Esophagus mucosa (tissue), 1 donor: ENCODE data around the gene TCEANC. TPM values are rescaled to one million over a fixed set of nuclear protein-coding genes. Genes with fewer than 3 reads are reported as not detected.

Experiments used
- ATAC-seq: fragments of 200-7000 bp; cut with Tn5 transposase; one replicate; pipeline ENCODE4 v1.9.1; 2020
- total RNA-seq: library from RNA; stranded (reverse); gene quantifications from one replicate; pipeline ENCODE4 v1.2.4, GENCODE V29; 2023
- donor health status: DM: yes; HTN: yes; CAD: no.

Gene TCEANC
- total RNA-seq, 1 donor from 2014 or later = 2.0 TPM

GRCh38 chrX:13693341-13693961 lies 40.5 kb downstream of the TCEANC start:
- ATAC-seq = peak; percentile 74

DNA sequence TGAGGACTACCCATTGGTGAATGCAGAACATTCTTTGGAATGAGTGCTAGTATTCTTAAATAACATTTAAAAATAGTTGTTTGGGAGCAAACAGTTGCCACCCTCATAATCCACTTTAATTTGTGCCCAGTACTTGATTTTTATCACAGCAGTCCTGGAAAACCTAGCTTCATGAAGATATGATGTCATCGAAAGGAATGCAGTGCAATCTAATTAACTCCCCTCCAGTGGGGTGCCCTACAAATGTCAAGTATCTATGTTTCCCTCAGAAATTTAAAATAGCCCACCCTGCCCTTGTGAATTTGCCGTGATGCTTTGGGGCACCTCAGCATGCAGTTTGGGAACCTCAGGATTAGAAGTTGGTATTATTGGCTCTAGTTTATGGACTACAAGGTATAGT lies 41.4 kb downstream of the TCEANC start:
- no peak for ATAC-seq

GRCh38 chrX:13694983-13695382 lies 42.0 kb downstream of the TCEANC start:
- no peak for ATAC-seq

DNA sequence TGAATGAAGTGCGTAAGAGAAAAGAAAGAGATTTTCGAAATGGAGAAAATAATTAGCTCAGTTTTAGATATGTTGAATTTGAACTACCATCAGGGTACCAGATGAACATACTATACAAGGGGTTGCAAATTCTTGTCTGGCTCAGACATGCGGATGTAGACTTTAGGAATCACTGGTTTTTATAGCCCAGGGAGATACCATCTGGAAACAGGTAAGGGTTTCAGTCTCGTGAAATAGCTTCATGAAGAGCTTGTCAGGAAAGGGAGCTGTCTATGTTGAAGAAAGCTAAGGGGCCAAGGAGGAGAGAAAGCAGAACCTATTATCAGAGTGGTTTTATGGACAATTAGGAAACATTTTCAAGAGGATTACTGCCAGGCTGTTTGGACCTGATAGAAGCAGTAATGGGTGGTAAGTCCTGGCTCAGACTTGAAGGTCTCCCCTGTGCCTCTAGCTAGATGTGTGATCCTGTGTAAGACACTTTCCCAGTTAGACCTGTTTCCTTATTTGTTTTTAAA lies 42.7 kb downstream of the TCEANC start:
- ATAC-seq = no peak

DNA sequence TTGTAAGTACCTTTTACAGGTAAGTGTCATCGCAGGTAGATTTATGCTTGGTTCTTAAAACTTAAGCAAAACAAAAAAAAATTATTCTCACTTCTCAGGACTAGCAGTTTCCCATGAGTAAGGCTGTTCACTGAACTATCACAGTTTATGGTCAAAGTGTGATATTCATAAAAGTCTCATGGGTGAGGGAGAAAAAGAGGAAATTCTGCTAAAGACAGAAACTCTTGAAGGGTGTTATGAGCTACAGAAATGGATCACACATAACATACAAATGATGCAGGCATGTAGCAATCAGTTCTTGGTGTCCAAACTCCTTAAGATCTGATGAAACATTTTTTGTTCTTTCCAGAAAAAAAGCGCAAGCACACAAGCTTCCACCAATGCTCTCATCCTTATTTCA lies 44.5 kb downstream of the TCEANC start:
- no peak for ATAC-seq

DNA sequence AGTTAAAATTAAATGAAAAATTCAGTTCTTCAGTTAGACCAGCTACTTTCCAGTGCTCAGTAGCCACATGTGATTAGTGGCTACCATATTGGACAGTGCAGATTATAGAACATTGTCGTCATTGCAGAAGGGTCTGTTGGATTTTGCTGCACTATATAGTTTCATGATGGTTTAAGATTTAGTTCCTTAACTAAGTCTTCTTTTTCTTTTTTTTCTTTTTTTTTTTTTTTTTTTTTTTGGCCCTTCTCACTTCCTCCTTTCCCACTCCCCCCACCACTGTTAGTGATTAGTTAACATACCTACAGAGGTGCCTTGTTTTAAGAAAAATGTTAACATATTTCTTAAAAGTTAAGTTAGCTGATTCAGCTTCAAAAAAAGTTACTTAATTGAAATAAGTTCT lies 45.0 kb downstream of the TCEANC start:
- no peak for ATAC-seq

DNA sequence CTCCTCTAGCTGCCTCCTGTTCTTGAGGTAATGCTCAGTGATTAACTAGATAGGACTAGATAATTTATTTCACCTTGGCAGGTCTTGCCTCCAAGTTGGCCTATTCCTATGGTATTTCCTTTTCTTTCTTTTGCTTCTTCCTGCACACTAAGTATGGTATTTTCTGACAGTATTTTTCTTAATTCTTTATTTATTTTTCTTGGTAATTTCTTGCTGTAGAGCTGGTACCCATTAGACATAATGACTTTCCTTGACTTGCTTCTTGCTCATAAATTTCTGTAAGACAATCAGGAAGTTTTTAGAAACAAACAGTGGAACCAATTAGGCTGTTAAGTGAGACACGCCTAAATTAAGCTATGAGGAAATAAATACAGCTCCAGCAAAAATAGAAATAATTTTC lies 45.5 kb downstream of the TCEANC start:
- no peak for ATAC-seq

DNA sequence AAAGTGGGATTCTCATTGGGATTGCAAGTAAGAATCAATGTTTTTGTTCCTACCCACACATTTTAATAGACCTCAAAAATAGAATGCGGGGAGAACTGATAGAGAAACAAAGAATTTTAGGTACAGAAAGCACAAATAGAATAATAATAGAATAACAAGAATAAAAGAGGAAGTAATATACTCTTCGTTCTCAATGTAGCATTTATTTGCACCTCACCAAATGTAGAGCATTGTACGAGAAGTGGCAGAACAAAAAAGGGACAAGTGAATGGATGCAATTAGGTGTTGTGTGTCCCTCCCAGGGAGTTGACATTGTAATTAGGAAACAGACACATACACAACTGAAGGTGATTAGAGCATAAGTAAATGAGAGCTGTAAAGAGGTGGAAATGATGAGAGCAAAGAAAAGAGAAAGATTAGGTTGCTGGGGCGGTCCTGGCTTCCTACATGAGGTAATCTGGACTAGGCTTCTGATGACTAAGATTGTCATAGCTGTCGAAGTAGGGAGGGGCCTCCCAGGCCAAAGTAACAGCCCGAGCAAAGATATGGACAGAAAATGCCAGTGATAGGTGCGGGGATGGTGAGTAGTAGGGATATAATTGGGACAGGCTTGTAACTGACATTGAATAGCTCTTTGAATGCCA lies 46.4 kb downstream of the TCEANC start:
- peak; percentile 75 for ATAC-seq

DNA sequence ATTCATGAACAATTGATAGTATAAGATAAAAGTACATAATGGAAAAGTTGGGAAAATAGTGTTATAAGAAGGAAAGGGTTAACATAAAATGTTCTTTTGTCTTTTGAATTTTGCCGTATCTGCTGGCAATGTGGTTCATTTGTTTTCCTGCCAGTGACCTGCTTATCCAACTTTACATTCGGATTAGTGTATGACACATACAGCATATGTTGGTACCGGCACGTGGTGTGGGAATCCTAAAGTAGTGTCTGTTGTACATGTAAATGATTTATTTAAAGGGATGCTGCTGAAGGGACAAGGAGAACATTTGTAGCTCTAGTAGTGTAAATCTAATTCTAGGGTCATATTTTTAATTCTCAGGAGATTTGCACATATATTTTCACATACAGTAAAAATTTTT lies 47.4 kb downstream of the TCEANC start:
- peak; percentile 60 for ATAC-seq

- ATAC-seq = no peak
Measured at GRCh38 chrX:13702111-13702789, 49.3 kb downstream of the TCEANC start.

- ATAC-seq = no peak
Measured at GRCh38 chrX:13703135-13703534, 50.2 kb downstream of the TCEANC start.

DNA sequence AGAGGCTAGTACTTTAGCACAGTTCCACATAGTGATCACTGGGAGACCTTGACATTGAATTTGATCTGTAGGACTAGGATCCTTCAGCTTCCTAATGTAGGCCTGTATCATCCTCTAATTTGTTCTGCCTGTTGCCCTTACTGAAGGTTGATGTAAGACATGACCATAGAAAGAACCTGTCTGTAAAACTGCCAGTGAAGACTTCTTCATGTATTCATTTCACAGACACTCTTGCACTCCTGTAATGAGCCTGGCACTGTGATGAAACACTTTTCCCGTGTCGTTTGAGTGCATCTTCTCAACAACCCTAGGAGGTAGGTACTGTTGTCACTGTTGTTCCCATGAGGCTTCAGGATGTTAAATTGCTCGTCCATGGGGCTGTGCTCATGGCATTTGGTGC lies 50.6 kb downstream of the TCEANC start:
- no peak for ATAC-seq

GRCh38 chrX:13711141-13711540 lies 58.2 kb downstream of the TCEANC start:
- no peak for ATAC-seq

Other genes with a start within 250 kb of the TCEANC start
- 4.4 TPM for gene EGFL6, start 83.5 kb upstream of the TCEANC start, total RNA-seq
- gene RAB9A, start 36.0 kb downstream of the TCEANC start, total RNA-seq = 21.3 TPM
- gene TRAPPC2, start 81.5 kb downstream of the TCEANC start, total RNA-seq = 15.0 TPM
- 22.4 TPM for gene OFD1, start 81.6 kb downstream of the TCEANC start, total RNA-seq
- 3.6 TPM for gene GPM6B, start 164.0 kb downstream of the TCEANC start, total RNA-seq